Measurements from ENCODE around the gene GOLGB1. TPM values are rescaled to one million over a fixed set of nuclear protein-coding genes. Genes with fewer than 3 reads are reported as not detected.

The GOLGB1 gene
- total and polyA plus RNA-seq, 2 of the 4 experiments (the other 2 are of a cell fraction): 13.3 to 30.3 TPM

GRCh38 chr3:121758727-121759450 is 9.3 kb upstream of the GOLGB1 start:
- no peak overlapping the region for H2BK5ac ChIP-seq (ENCODE audit: low read depth, low read length, poor library complexity, severe bottlenecking)
- ChIA-PET POLR2A (ENCODE audit: unreplicated experiment) (no interaction called here), CTCF (no interaction called here)
- H3K18ac ChIP-seq (ENCODE audit: low read depth, low read length): no peak overlapping the region
- no peak overlapping the region for H3K9ac ChIP-seq (ENCODE audit: low read depth, low read length)
- H3K23ac ChIP-seq (ENCODE audit: low read depth, low read length): no peak overlapping the region
- DNase-seq (peak; percentile 38), ATAC-seq (ENCODE audit: low read depth) (peak; percentile 63)
- dilution Hi-C loops (cut with HindIII; ENCODE audit: low sequenced_read_pairs, unreplicated experiment) (no loop called here), in situ Hi-C loops (cut with MboI; ENCODE audit: low sequenced_read_pairs) (no loop called here), intact Hi-C loops (cut with micrococcal nuclease) (no loop called here)
- H2BK20ac ChIP-seq (ENCODE audit: low read depth, low read length): no peak overlapping the region
- no peak overlapping the region for H3K4ac ChIP-seq (ENCODE audit: low read depth, low read length)
- no peak overlapping the region for H4K5ac ChIP-seq (ENCODE audit: low read depth, low read length)
- no peak for TF ChIP-seq FOS (IDR thresholded peaks at IDR 0.05; ENCODE audit: low read depth, low read length)
- TF ChIP-seq CEBPB (IDR thresholded peaks at IDR 0.05; ENCODE audit: low read depth, low read length): no peak
- no peak for TF ChIP-seq MAFK (IDR thresholded peaks at IDR 0.05; ENCODE audit: low read depth, low read length)
- no peak for TF ChIP-seq MXI1 (IDR thresholded peaks at IDR 0.05; ENCODE audit: borderline replicate concordance, low read depth, low read length)
- no peak for TF ChIP-seq RAD21 (IDR thresholded peaks at IDR 0.05; ENCODE audit: low read length)
- TF ChIP-seq USF2 (IDR thresholded peaks at IDR 0.05; ENCODE audit: low read depth, low read length): no peak
- TF ChIP-seq ELK1 (IDR thresholded peaks at IDR 0.05; ENCODE audit: borderline replicate concordance, low read depth, low read length): no peak
- TF ChIP-seq CHD1 (IDR thresholded peaks at IDR 0.05; ENCODE audit: low read depth, low read length): no peak
- TF ChIP-seq RCOR1 (IDR thresholded peaks at IDR 0.05; ENCODE audit: insufficient replicate concordance, low read length): no peak
- TF ChIP-seq RFX5 (IDR thresholded peaks at IDR 0.05; ENCODE audit: low read depth, low read length): no peak
- TF ChIP-seq POLR2A (IDR thresholded peaks at IDR 0.05; ENCODE audit: low read depth, low read length): no peak
- no peak for TF ChIP-seq SMC3 (IDR thresholded peaks at IDR 0.05; ENCODE audit: low read depth, low read length)
- no peak for TF ChIP-seq MAZ (IDR thresholded peaks at IDR 0.05; ENCODE audit: borderline replicate concordance, low read depth, low read length)
- no peak for TF ChIP-seq CTCF (conservative IDR thresholded peaks at IDR 0.05; ENCODE audit: low read depth, low read length)
- TF ChIP-seq NFE2L2 (IDR thresholded peaks at IDR 0.05; ENCODE audit: low read depth, low read length): no peak
- BruUV-seq (replicated peaks): no TSS peak
- H4K91ac ChIP-seq (ENCODE audit: insufficient read depth, low read depth, low read length): no peak overlapping the region
- H3K4me2 ChIP-seq (ENCODE audit: low read depth, low read length): no peak overlapping the region
- H2AFZ ChIP-seq (replicated peaks; ENCODE audit: low read length, poor library complexity): no peak overlapping the region
- H4K20me1 ChIP-seq (ENCODE audit: insufficient read depth, low read length): no peaks in the 10 kb centered on the region
- H3K79me1 ChIP-seq (ENCODE audit: low read depth in 1 of 2, low read length in 2 of 2): no peaks in the 10 kb centered on the region
- H2AK9ac ChIP-seq (replicated peaks; ENCODE audit: low read depth, low read length, poor library complexity): no peak overlapping the region
- no peak overlapping the region for H2BK120ac ChIP-seq (ENCODE audit: low read depth, low read length)
- no peak overlapping the region for H2BK15ac ChIP-seq (ENCODE audit: low read depth, low read length)
- no peak overlapping the region for H3K56ac ChIP-seq (ENCODE audit: extremely low read depth, insufficient read depth, low read length)
- no peaks in the 10 kb centered on the region for H3K36me3 ChIP-seq (ENCODE audit: control insufficient read depth, insufficient read depth, low read length)
- H3K9me1 ChIP-seq (ENCODE audit: insufficient read depth, low read length): no peaks in the 10 kb centered on the region
- H3K27me3 ChIP-seq (ENCODE audit: control insufficient read depth, insufficient read depth, low read length): peaks cover 3% of the 10 kb centered on the region
- H4K8ac ChIP-seq (ENCODE audit: low read depth in 2 of 2, low read length in 2 of 2): no peak overlapping the region
- no CpG with 5 or more reads among the region's 1 CpG for WGBS, 2 experiments (ENCODE audit: extremely low coverage in 2 of 2, insufficient read length in 1 of 2)
- H3K9me3 ChIP-seq (ENCODE audit: control insufficient read depth, insufficient read depth, low read length): no peaks in the 10 kb centered on the region
- no peaks in the 10 kb centered on the region for H3K4me1 ChIP-seq (ENCODE audit: control insufficient read depth, insufficient read depth, low read length)
- no peak overlapping the region for H2AK5ac ChIP-seq (ENCODE audit: low read depth, low read length)
- no peak overlapping the region for H3K27ac ChIP-seq (ENCODE audit: insufficient read depth, low read length)
- no peak overlapping the region for H3K4me3 ChIP-seq (ENCODE audit: insufficient read depth, low read depth, low read length)
- no peak overlapping the region for H3K14ac ChIP-seq (replicated peaks; ENCODE audit: low read depth, low read length)
